ENCODE results near the gene C19orf73. TPM values are rescaled to one million over a fixed set of nuclear protein-coding genes. Genes with fewer than 3 reads are reported as not detected.

Gene C19orf73
- total and polyA plus RNA-seq, 9 of the 15 experiments (the other 6 are each of a cell fraction or from before 2014, with no cell fraction given): 0.08 to 7.4 (median 1.4) TPM

- no peak for TF ChIP-seq RBM25 (IDR thresholded peaks at IDR 0.05; ENCODE audit: low read depth, low read length, severe bottlenecking)
- 0 out of 2 replicates have a peak, but pooled peaks have one; percentile 15 for TF ChIP-seq NCOA1 (IDR thresholded peaks at IDR 0.05; ENCODE audit: low read depth)
- TF ChIP-seq ZNF318 (IDR thresholded peaks at IDR 0.05; ENCODE audit: borderline replicate concordance in 1 of 2, low read depth in 1 of 2): no peak
- no peak for TF ChIP-seq BRD9 (IDR thresholded peaks at IDR 0.05; ENCODE audit: low read depth, partially characterized antibody)
- TF ChIP-seq XRCC3 (IDR thresholded peaks at IDR 0.05): no peak
- peak; percentile 61; the same call in 1 of the 2 replicates for TF ChIP-seq EP400 (IDR thresholded peaks at IDR 0.05)
- TF ChIP-seq ADNP (tag; IDR thresholded peaks at IDR 0.05): no peak
- TF ChIP-seq ATF6 (CRISPR knock-in tag; IDR thresholded peaks at IDR 0.05): no peak
- no peak for TF ChIP-seq ARID2 (IDR thresholded peaks at IDR 0.05)
- TF ChIP-seq GTF2F1 (IDR thresholded peaks at IDR 0.05; ENCODE audit: low read depth, low read length): no peak
- peak; percentile 65 for TF ChIP-seq HMGN3 (IDR thresholded peaks at IDR 0.05; ENCODE audit: borderline replicate concordance, extremely low read depth, insufficient read length, low read depth, low read length)
- no peak for TF ChIP-seq NFE2L1 (tag; IDR thresholded peaks at IDR 0.05; ENCODE audit: borderline replicate concordance, low read depth)
- peak; percentile 52 for TF ChIP-seq SUPT5H (IDR thresholded peaks at IDR 0.05)
- TF ChIP-seq ZNF511 (CRISPR knock-in tag; IDR thresholded peaks at IDR 0.05): no peak
- TF ChIP-seq ZSCAN29 (IDR thresholded peaks at IDR 0.05): no peak
- TF ChIP-seq KLF1 (tag; IDR thresholded peaks at IDR 0.05): 0 out of 2 replicates have a peak, but pooled peaks have one; percentile 52
- TF ChIP-seq ZNF12 (CRISPR knock-in tag; IDR thresholded peaks at IDR 0.05): no peak
- TF ChIP-seq ZNF140 (CRISPR knock-in tag; IDR thresholded peaks at IDR 0.05): no peak
Observed at GRCh38 chr19:49113762-49114629, 4.9 kb downstream of the C19orf73 start, which contains the start of gene LIN7B (continued).

All from K562 (cell line).